H1 (cell line): ENCODE measurements around the gene OBSCN. TPM values are rescaled to one million over a fixed set of nuclear protein-coding genes. Genes with fewer than 3 reads are reported as not detected.

Experiments
- CTCF ChIA-PET: fragments of 300-600 bp; sonication (Branson Sonifier 250); formaldehyde crosslinking; loops from one replicate; lab custom pipeline; 2021; ENCODE audit not compliant: partially characterized antibody; lab: Charles Lee
- POLR2A ChIA-PET: fragments of 300-600 bp; sonication (Branson Sonifier 250); formaldehyde crosslinking; loops from one replicate; lab custom pipeline; 2021; ENCODE audit warnings: inconsistent platforms; ENCODE audit not compliant: partially characterized antibody; lab: Charles Lee
- DNase-seq, 2 experiments: peaks; one replicate each; pipeline versions ENCODE4 v3.0.0 to v3.0.0-alpha.2; 2010 to 2022; ENCODE audit warnings: low spot score in 2 of 2, low read depth in 1 of 2, mixed read lengths in 1 of 2
- FAIRE-seq: peaks from 2 replicates; lab custom pipeline; 2011; peaks lifted over from hg19 to GRCh38; lab: Jason Lieb, UNC
- H2AFZ ChIP-seq: 2 replicates; pipeline ENCODE4 v1.8.1; 2012; ENCODE audit warnings: low read length, inconsistent platforms
- H2AK5ac ChIP-seq: 2 replicates; pipeline ENCODE4 v1.6.1; 2013; ENCODE audit warnings: low read depth, low read length
- H2BK120ac ChIP-seq: replicated peaks from 2 replicates; pipeline ENCODE3; 2013; ENCODE audit warnings: low read depth, low read length, inconsistent platforms
- H2BK12ac ChIP-seq: 2 replicates; pipeline ENCODE4 v1.6.1; 2013; ENCODE audit warnings: low read depth, low read length
- H2BK15ac ChIP-seq: 2 replicates; pipeline ENCODE4 v1.6.1; 2013; ENCODE audit warnings: low read length
- H2BK20ac ChIP-seq: 2 replicates; pipeline ENCODE4 v1.6.1; 2013; ENCODE audit warnings: low read length
- H2BK5ac ChIP-seq: 2 replicates; pipeline ENCODE4 v1.6.1; 2013; ENCODE audit warnings: low read depth, low read length
- H3K14ac ChIP-seq: 2 replicates; pipeline ENCODE4 v1.6.1; 2013; ENCODE audit warnings: inconsistent platforms; ENCODE audit not compliant: insufficient read length
- H3K18ac ChIP-seq: 2 replicates; pipeline ENCODE4 v1.6.1; 2013; ENCODE audit warnings: low read length; ENCODE audit errors: extremely low read depth
- H3K23ac ChIP-seq: 2 replicates; pipeline ENCODE4 v1.6.1; 2013; ENCODE audit warnings: inconsistent platforms; ENCODE audit not compliant: insufficient read length
- H3K23me2 ChIP-seq: 2 replicates; pipeline ENCODE4 v1.6.1; 2013; ENCODE audit warnings: low read depth, low read length
- H3K27ac ChIP-seq: 2 replicates; pipeline ENCODE4 v1.6.1; 2011; ENCODE audit warnings: low read depth, low read length, inconsistent platforms
- H3K27me3 ChIP-seq, 4 experiments: replicated peaks in 1 of 4; 1 replicate in 1 of 4; 2 replicates in 3 of 4; pipeline versions ENCODE4 v1.6.1 to v1.8.1; 2011 to 2013; ENCODE audit warnings: low read length in 3 of 4, mild to moderate bottlenecking in 3 of 4, inconsistent platforms in 2 of 4, mixed read lengths in 2 of 4, moderate library complexity in 1 of 4; ENCODE audit not compliant: control insufficient read depth in 3 of 4, insufficient read depth in 3 of 4; ENCODE audit errors: extremely low read depth in 1 of 4
- H3K36me3 ChIP-seq, 4 experiments: 2 replicates each; pipeline versions ENCODE4 v1.6.1 to v1.8.1; 2011 to 2013; ENCODE audit warnings: mild to moderate bottlenecking in 4 of 4, low read length in 3 of 4, moderate library complexity in 2 of 4, control low read depth in 1 of 4, inconsistent platforms in 1 of 4; ENCODE audit not compliant: insufficient read depth in 4 of 4, control insufficient read depth in 2 of 4
- H3K4ac ChIP-seq: replicated peaks from 2 replicates; pipeline ENCODE3; 2013; ENCODE audit warnings: low read length, low read depth, mixed read lengths, inconsistent platforms; ENCODE audit not compliant: insufficient read length
- H3K4me1 ChIP-seq, 4 experiments: replicated peaks in 1 of 4; 1 replicate in 1 of 4; 2 replicates in 3 of 4; pipeline versions ENCODE4 v1.6.1 to v1.8.1; 2011 to 2013; ENCODE audit warnings: low read length in 3 of 4, inconsistent platforms in 2 of 4, mixed read lengths in 1 of 4; ENCODE audit not compliant: insufficient read depth in 4 of 4, control insufficient read depth in 3 of 4
- H3K4me2 ChIP-seq, 2 experiments: 2 replicates each; pipeline versions ENCODE4 v1.6.1 to v1.8.1; 2011 to 2013; ENCODE audit warnings: low read depth in 2 of 2, low read length in 2 of 2, control low read depth in 1 of 2, inconsistent platforms in 1 of 2, mild to moderate bottlenecking in 1 of 2; ENCODE audit not compliant: insufficient read depth in 1 of 2
- H3K4me3 ChIP-seq, 4 experiments: fragments of 200-600, 300-600 bp in 1 of 4; sonication (generic), shearing (Covaris generic), sonication (Bioruptor Twin) in 1 of 4; 2 replicates each; pipeline versions ENCODE4 v1.5.1 to v1.8.1; 2011 to 2016; ENCODE audit warnings: low read length in 4 of 4, low read depth in 3 of 4, control low read depth in 2 of 4, inconsistent platforms in 2 of 4, mild to moderate bottlenecking in 2 of 4, mixed read lengths in 1 of 4, moderate library complexity in 1 of 4; ENCODE audit not compliant: insufficient read depth in 2 of 4; ENCODE audit errors: extremely low read depth in 1 of 4
- H3K56ac ChIP-seq: replicated peaks from 2 replicates; pipeline ENCODE3; 2013; ENCODE audit warnings: low read depth, mild to moderate bottlenecking, mixed read lengths, low read length, inconsistent platforms; ENCODE audit not compliant: insufficient read length
- H3K79me1 ChIP-seq: 2 replicates; pipeline ENCODE4 v1.6.1; 2013; ENCODE audit warnings: low read depth, low read length, control low read depth
- H3K79me2 ChIP-seq, 2 experiments: 2 replicates each; pipeline versions ENCODE4 v1.6.1 to v1.8.1; 2012 to 2013; ENCODE audit warnings: low read length in 2 of 2, mild to moderate bottlenecking in 2 of 2, inconsistent platforms in 1 of 2; ENCODE audit not compliant: insufficient read depth in 2 of 2, control insufficient read depth in 1 of 2
- H3K9ac ChIP-seq, 4 experiments: replicated peaks in 1 of 4; 1 replicate in 1 of 4; 2 replicates in 3 of 4; pipeline versions ENCODE4 v1.6.1 to v1.8.1; 2011 to 2013; ENCODE audit warnings: low read depth in 3 of 4, low read length in 3 of 4, control low read depth in 2 of 4, mild to moderate bottlenecking in 2 of 4, moderate library complexity in 2 of 4, inconsistent platforms in 1 of 4; ENCODE audit errors: extremely low read depth in 1 of 4
- H3K9me3 ChIP-seq, 2 experiments: 2 replicates each; pipeline versions ENCODE4 v1.6.1 to v1.8.1; 2012 to 2013; ENCODE audit warnings: mild to moderate bottlenecking in 2 of 2, moderate library complexity in 2 of 2, control low read depth in 1 of 2, inconsistent platforms in 1 of 2, low read depth in 1 of 2, low read length in 1 of 2, mixed read lengths in 1 of 2; ENCODE audit not compliant: insufficient read depth in 2 of 2
- H4K20me1 ChIP-seq, 2 experiments: replicated peaks in 1 of 2; 2 replicates each; pipeline versions ENCODE3 to v1.8.1; 2011 to 2013; ENCODE audit warnings: inconsistent platforms in 2 of 2, low read length in 2 of 2, mild to moderate bottlenecking in 1 of 2; ENCODE audit not compliant: insufficient read depth in 2 of 2, control insufficient read depth in 1 of 2
- H4K5ac ChIP-seq: 2 replicates; pipeline ENCODE4 v1.6.1; 2013; ENCODE audit warnings: low read length, low read depth, mixed read lengths, inconsistent platforms; ENCODE audit not compliant: insufficient read length
- H4K8ac ChIP-seq: 2 replicates; pipeline ENCODE4 v1.8.0; 2013; ENCODE audit warnings: mild to moderate bottlenecking, moderate library complexity, low read length, inconsistent platforms; ENCODE audit not compliant: insufficient read depth; ENCODE audit errors: extremely low read depth
- H4K91ac ChIP-seq: replicated peaks from 2 replicates; pipeline ENCODE3; 2013; ENCODE audit warnings: low read length, mixed read lengths, inconsistent platforms; ENCODE audit not compliant: insufficient read length
- ASH2L ChIP-seq: fragments of 200-600, 300-600 bp; sonication (generic); IDR thresholded peaks from one replicate; pipeline ENCODE4 v1.7.1; 2017; ENCODE audit warnings: low read length
- CHD1 ChIP-seq: IDR thresholded peaks from 2 replicates; pipeline ENCODE4 v1.6.1; 2012; ENCODE audit warnings: low read depth, low read length, improper control_type of control experiment
- CTBP2 ChIP-seq: IDR thresholded peaks from 2 replicates; pipeline ENCODE4 v1.7.0; 2011; ENCODE audit warnings: borderline replicate concordance, mild to moderate bottlenecking, moderate library complexity, mixed read lengths, low read length; ENCODE audit not compliant: insufficient read depth, insufficient read length
- EGR1 ChIP-seq: IDR thresholded peaks from 2 replicates; pipeline ENCODE4 v1.6.1; 2011; ENCODE audit warnings: low read depth, low read length, borderline replicate concordance
- RAD21 ChIP-seq, 2 experiments: IDR thresholded peaks in 1 of 2; conservative IDR thresholded peaks in 1 of 2; 2 replicates each; pipeline ENCODE4 v1.6.1; 2011; ENCODE audit warnings: low read depth in 2 of 2, low read length in 2 of 2, improper control_type of control experiment in 1 of 2, inconsistent platforms in 1 of 2, mild to moderate bottlenecking in 1 of 2, moderate library complexity in 1 of 2
- SIN3A ChIP-seq, 2 experiments: IDR thresholded peaks in 1 of 2; conservative IDR thresholded peaks in 1 of 2; 2 replicates each; pipeline ENCODE4 v1.6.1; 2011 to 2012; ENCODE audit warnings: low read length in 2 of 2, improper control_type of control experiment in 1 of 2, low read depth in 1 of 2, mild to moderate bottlenecking in 1 of 2
- SP2 ChIP-seq: IDR thresholded peaks from 2 replicates; pipeline ENCODE4 v1.6.1; 2012; ENCODE audit warnings: mild to moderate bottlenecking, low read length, inconsistent platforms
- TEAD4 ChIP-seq: IDR thresholded peaks from 2 replicates; pipeline ENCODE4 v1.6.1; 2012; ENCODE audit warnings: low read depth, low read length, inconsistent platforms, mixed read lengths
- WGBS, 2 experiments: shearing (Covaris generic) in 1 of 2; methylation state at CpG; one replicate each; pipeline versions ENCODE4 v1.1.6 to v1.1.7; 2013 to 2015; ENCODE audit warnings: low lambda C conversion rate in 2 of 2, mixed read lengths in 2 of 2, inconsistent platforms in 1 of 2, low coverage in 1 of 2, missing lambda C conversion rate in 1 of 2; ENCODE audit not compliant: insufficient replicate concordance in 2 of 2, insufficient coverage in 1 of 2, insufficient read length in 1 of 2; ENCODE audit errors: extremely low coverage in 1 of 2, missing lambda C conversion rate in 1 of 2; 5-methylcytosine and 5-hydroxymethylcytosine counted together
- polyA plus RNA-seq, 7 experiments: library from polyadenylated mRNA; depleted of rRNA in 3 of 7; stranded (reverse) in 5 of 7; unstranded in 2 of 7; fragments of >200 nt in 5 of 7; fragments of 200-250 nt in 2 of 7; gene quantifications; 1 replicate in 5 of 7; 2 replicates in 1 of 7; 4 replicates in 1 of 7; pipeline versions ENCODE4 v1.2.1 to v1.2.3, GENCODE V29; 2011 to 2013; ENCODE audit warnings: missing spikeins in 2 of 7, mixed read lengths in 2 of 7
- total RNA-seq: library from RNA; stranded (reverse); fragmentation: NEBNext Ultra II Directional; extraction: Animal tissue kit (Norgen Biotek cat#: 25700); gene quantifications from 2 replicates; pipeline ENCODE4 v1.2.1, GENCODE V29; 2021
- TF ChIP-seq, protein P1 (sequence below): IDR thresholded peaks from 2 replicates; pipeline ENCODE4 v1.6.1; 2012; ENCODE audit warnings: low read length, inconsistent platforms

Gene OBSCN
- total and polyA plus RNA-seq, 2 of the 8 experiments (the other 6 are each of a cell fraction or from before 2014, with no cell fraction given) = 7.5 to 28.4 TPM

GRCh38 chr1:228354390-228355320, 146.8 kb downstream of the OBSCN start:
- Histone ChIP-seq H4K20me1 (no peaks in the 10 kb centered on the region), H3K36me3 (no peaks in the 10 kb centered on the region), H3K23me2 (no peaks in the 10 kb centered on the region), H2BK5ac (no peak overlapping the region), H3K4me2 (no peak overlapping the region), H3K56ac (no peak overlapping the region), H3K14ac (no peak overlapping the region), H3K4me1 (no peaks in the 10 kb centered on the region; a peak in 2 of 7 replicates), H2BK15ac (no peak overlapping the region), H3K79me2 (no peaks in the 10 kb centered on the region), H3K27ac (no peak overlapping the region), H2AFZ (no peak overlapping the region), H4K8ac (no peak overlapping the region), H3K9me3 (peaks cover 0 to 3% of the 10 kb centered on the region in 2 experiments; a peak in 2 of 4 replicates), H2BK20ac (no peak overlapping the region), H3K18ac (no peak overlapping the region), H3K4me3 (no peak overlapping the region), H3K23ac (no peak overlapping the region), H3K9ac (no peak overlapping the region), H3K27me3 (no peaks in the 10 kb centered on the region; a peak in 1 of 7 replicates), H3K79me1 (no peaks in the 10 kb centered on the region), H4K5ac (no peak overlapping the region), H2BK12ac (no peak overlapping the region), H3K4ac (no peak overlapping the region), H2AK5ac (no peak overlapping the region), H2BK120ac (no peak overlapping the region), H4K91ac (no peak overlapping the region)
- ChIA-PET POLR2A (interaction anchor here (1.0 to 1.9 kb wide), 4 partner anchors 12 to 188 kb away, joined by 3 to 8 read pairs (median 4); no protein-coding TSS in a partner anchor), CTCF (interaction anchor here (0.6 to 1.5 kb wide), 9 partner anchors 10 to 161 kb away, joined by 3 to 5 read pairs (median 4); no protein-coding TSS in a partner anchor)
- FAIRE-seq = no peak
- 84% methylated on average over 18 of the region's 19 CpGs; no CpG with 5 or more reads in 1 of the 2 experiments for WGBS, 2 experiments
- DNase-seq = no peak
- TF ChIP-seq SP2 = no peak
- TF ChIP-seq RAD21 (IDR thresholded peaks at IDR 0.05 in 1 of 2, conservative IDR thresholded peaks at IDR 0.05 in 1 of 2; ENCODE audit: low read depth in 2 of 2, low read length in 2 of 2) = no peak
- TF ChIP-seq, protein P1, sequence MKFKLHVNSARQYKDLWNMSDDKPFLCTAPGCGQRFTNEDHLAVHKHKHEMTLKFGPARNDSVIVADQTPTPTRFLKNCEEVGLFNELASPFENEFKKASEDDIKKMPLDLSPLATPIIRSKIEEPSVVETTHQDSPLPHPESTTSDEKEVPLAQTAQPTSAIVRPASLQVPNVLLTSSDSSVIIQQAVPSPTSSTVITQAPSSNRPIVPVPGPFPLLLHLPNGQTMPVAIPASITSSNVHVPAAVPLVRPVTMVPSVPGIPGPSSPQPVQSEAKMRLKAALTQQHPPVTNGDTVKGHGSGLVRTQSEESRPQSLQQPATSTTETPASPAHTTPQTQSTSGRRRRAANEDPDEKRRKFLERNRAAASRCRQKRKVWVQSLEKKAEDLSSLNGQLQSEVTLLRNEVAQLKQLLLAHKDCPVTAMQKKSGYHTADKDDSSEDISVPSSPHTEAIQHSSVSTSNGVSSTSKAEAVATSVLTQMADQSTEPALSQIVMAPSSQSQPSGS = no peak
- TF ChIP-seq CTBP2 = no peak
- no peak for TF ChIP-seq ASH2L
- TF ChIP-seq CHD1 = no peak
- no peak for TF ChIP-seq EGR1
- TF ChIP-seq TEAD4 = no peak
- no peak for TF ChIP-seq SIN3A (conservative IDR thresholded peaks at IDR 0.05 in 1 of 2, IDR thresholded peaks at IDR 0.05 in 1 of 2; ENCODE audit: low read depth in 1 of 2, low read length in 2 of 2)
